Immature natural killer cell (primary cell): ENCODE measurements around the gene RABGAP1L. TPM values are rescaled to one million over a fixed set of nuclear protein-coding genes. Genes with fewer than 3 reads are reported as not detected.
"Not testable (repeated sequence)": the region's sequence is repeated elsewhere in the genome, so short reads cannot be mapped to it uniquely, and the experiment has no call there.

Experiments
- DNase-seq, 3 donors: peaks; one replicate each; pipeline ENCODE4 v3.0.0; 2022; ENCODE audit warnings: mixed read lengths in 1 of 3
- H3K27ac Mint-ChIP-seq, 6 donors: one replicate each; pipeline ENCODE4 v1.8.0; 2020; ENCODE audit warnings: mixed read lengths in 6 of 6, mild to moderate bottlenecking in 5 of 6, inconsistent platforms in 4 of 6, moderate library complexity in 3 of 6
- H3K27me3 Mint-ChIP-seq, 3 donors: one replicate each; pipeline ENCODE4 v1.8.0; 2020 to 2021; ENCODE audit warnings: low read depth in 3 of 3, mild to moderate bottlenecking in 3 of 3, mixed read lengths in 3 of 3, moderate library complexity in 3 of 3, inconsistent platforms in 1 of 3
- H3K36me3 Mint-ChIP-seq, 3 donors: one replicate each; pipeline ENCODE4 v1.8.0; 2020; ENCODE audit warnings: mixed read lengths in 3 of 3, inconsistent platforms in 2 of 3, mild to moderate bottlenecking in 2 of 3
- H3K4me1 Mint-ChIP-seq, 2 donors: one replicate each; pipeline ENCODE4 v1.8.0; 2020; ENCODE audit warnings: inconsistent platforms in 2 of 2, mild to moderate bottlenecking in 2 of 2, mixed read lengths in 2 of 2, moderate library complexity in 1 of 2
- H3K4me3 Mint-ChIP-seq, 5 donors: one replicate each; pipeline ENCODE4 v1.8.0; 2020; ENCODE audit warnings: mild to moderate bottlenecking in 5 of 5, mixed read lengths in 5 of 5, inconsistent platforms in 3 of 5, moderate library complexity in 3 of 5
- H3K9me3 Mint-ChIP-seq, 6 donors: one replicate each; pipeline ENCODE4 v1.8.0; 2020; ENCODE audit warnings: mild to moderate bottlenecking in 6 of 6, mixed read lengths in 6 of 6, inconsistent platforms in 4 of 6, moderate library complexity in 3 of 6
- polyA plus RNA-seq, 3 donors: library from polyadenylated mRNA; unstranded; fragments of 300-500 nt; fragmentation: Illumina TruSeq; gene quantifications; one replicate each; pipeline ENCODE4 v1.2.3, GENCODE V29; 2021

Gene RABGAP1L
- polyA plus RNA-seq, 3 donors from 2014 or later, result 80.2 to 114 (median 86.8) TPM

- peaks cover 1 to 22% of the 10 kb centered on the region in 2 donors for H3K4me1 Mint-ChIP-seq
These were observed 650.5 kb downstream of the RABGAP1L start for GRCh38 chr1:174809755-174810280.

GRCh38 chr1:174812016-174812415 is 652.7 kb downstream of the RABGAP1L start:
- no peaks in the 10 kb centered on the region for H3K9me3 Mint-ChIP-seq

More at GRCh38 chr1:174809755-174810280, 650.5 kb downstream of the RABGAP1L start:
- Mint-ChIP-seq H3K4me3 (no peak overlapping the region), H3K27me3 (no peaks in the 10 kb centered on the region), H3K36me3 (peaks cover 5 to 20% (median 6%) of the 10 kb centered on the region in 3 donors), H3K27ac (peak overlapping the region in 2 of 6 donors; percentile 8 to 10), H3K9me3 (no peaks in the 10 kb centered on the region)
- no peak for DNase-seq

GRCh38 chr1:174812656-174813055 is 653.3 kb downstream of the RABGAP1L start:
- Mint-ChIP-seq H3K27me3 (no peaks in the 10 kb centered on the region), H3K4me1 (peaks cover 10 to 32% of the 10 kb centered on the region in 2 donors), H3K9me3 (no peaks in the 10 kb centered on the region), H3K27ac (peak overlapping the region in 3 of 6 donors; percentile 2 to 41 (median 18)), H3K4me3 (no peak overlapping the region), H3K36me3 (peaks cover 5 to 20% (median 11%) of the 10 kb centered on the region in 3 donors)
- no peak for DNase-seq

More at GRCh38 chr1:174812016-174812415, 652.7 kb downstream of the RABGAP1L start:
- no peak overlapping the region for H3K4me3 Mint-ChIP-seq
- H3K27ac Mint-ChIP-seq, result no peak overlapping the region
- no peaks in the 10 kb centered on the region for H3K27me3 Mint-ChIP-seq
- DNase-seq, result no peak
- H3K4me1 Mint-ChIP-seq, result peaks cover 10 to 32% of the 10 kb centered on the region in 2 donors
- H3K36me3 Mint-ChIP-seq, result peaks cover 5 to 20% (median 6%) of the 10 kb centered on the region in 3 donors

GRCh38 chr1:174815036-174815435 is 655.7 kb downstream of the RABGAP1L start:
- Mint-ChIP-seq H3K27me3 (no peaks in the 10 kb centered on the region), H3K9me3 (no peaks in the 10 kb centered on the region), H3K4me3 (no peak overlapping the region), H3K27ac (peak overlapping the region in 1 of 6 donors; percentile 68), H3K36me3 (peaks cover 9 to 16% (median 12%) of the 10 kb centered on the region in 3 donors), H3K4me1 (peaks cover 10 to 47% of the 10 kb centered on the region in 2 donors)
- no peak for DNase-seq

GRCh38 chr1:174815474-174815908 is 656.2 kb downstream of the RABGAP1L start:
- Mint-ChIP-seq H3K9me3 (no peaks in the 10 kb centered on the region), H3K4me3 (no peak overlapping the region), H3K4me1 (peaks cover 10 to 46% of the 10 kb centered on the region in 2 donors), H3K27ac (peak overlapping the region in 1 of 6 donors; percentile 37), H3K36me3 (peaks cover 9 to 16% (median 15%) of the 10 kb centered on the region in 3 donors), H3K27me3 (no peaks in the 10 kb centered on the region)
- DNase-seq, result no peak

- H3K27ac Mint-ChIP-seq, H3K9me3 Mint-ChIP-seq, H3K4me3 Mint-ChIP-seq, DNase-seq, H3K27me3 Mint-ChIP-seq: not testable (repeated sequence)
- Mint-ChIP-seq H3K36me3 (peaks cover 9 to 21% (median 19%) of the 10 kb centered on the region in 3 donors), H3K4me1 (peaks cover 10 to 54% of the 10 kb centered on the region in 2 donors)
These were observed 657.3 kb downstream of the RABGAP1L start for GRCh38 chr1:174816621-174817020.

- peaks cover 0 to 4% (median 1%) of the 10 kb centered on the region in 3 donors for H3K27me3 Mint-ChIP-seq
- peaks cover 10 to 51% of the 10 kb centered on the region in 2 donors for H3K4me1 Mint-ChIP-seq
- H3K36me3 Mint-ChIP-seq, result peaks cover 4 to 15% (median 7%) of the 10 kb centered on the region in 3 donors
- DNase-seq, result no peak
- H3K9me3 Mint-ChIP-seq, result no peaks in the 10 kb centered on the region
- no peak overlapping the region for H3K4me3 Mint-ChIP-seq
- no peak overlapping the region for H3K27ac Mint-ChIP-seq
These were observed 658.8 kb downstream of the RABGAP1L start for GRCh38 chr1:174818014-174818616.

- no peak overlapping the region for H3K4me3 Mint-ChIP-seq
- DNase-seq, result no peak
- peaks cover 10 to 48% of the 10 kb centered on the region in 2 donors for H3K4me1 Mint-ChIP-seq
- H3K9me3 Mint-ChIP-seq, result no peaks in the 10 kb centered on the region
- peaks cover 0 to 4% (median 1%) of the 10 kb centered on the region in 3 donors for H3K27me3 Mint-ChIP-seq
- H3K36me3 Mint-ChIP-seq, result peaks cover 4 to 15% (median 7%) of the 10 kb centered on the region in 3 donors
- H3K27ac Mint-ChIP-seq, result no peak overlapping the region
These were observed 659.6 kb downstream of the RABGAP1L start for GRCh38 chr1:174818951-174819350.

- Mint-ChIP-seq H3K9me3 (no peaks in the 10 kb centered on the region), H3K27ac (peak overlapping the region in 1 of 6 donors; percentile 5), H3K36me3 (peaks cover 4 to 15% (median 7%) of the 10 kb centered on the region in 3 donors), H3K4me1 (peaks cover 10 to 43% of the 10 kb centered on the region in 2 donors), H3K4me3 (no peak overlapping the region), H3K27me3 (peaks cover 0 to 4% (median 1%) of the 10 kb centered on the region in 3 donors)
- DNase-seq, result no peak
These were observed 660.3 kb downstream of the RABGAP1L start for GRCh38 chr1:174819596-174819995.

- H3K27ac Mint-ChIP-seq, result peak overlapping the region in 3 of 6 donors; percentile 10 to 65 (median 21)
- no peak for DNase-seq
- H3K4me3 Mint-ChIP-seq, result no peak overlapping the region
- H3K27me3 Mint-ChIP-seq, result peaks cover 0 to 7% (median 1%) of the 10 kb centered on the region in 3 donors
- H3K4me1 Mint-ChIP-seq, result peaks cover 7 to 21% of the 10 kb centered on the region in 2 donors
- H3K36me3 Mint-ChIP-seq, result peaks cover 0 to 9% (median 5%) of the 10 kb centered on the region in 3 donors
- no peaks in the 10 kb centered on the region for H3K9me3 Mint-ChIP-seq
These were observed 665.8 kb downstream of the RABGAP1L start for GRCh38 chr1:174825127-174825526.

GRCh38 chr1:174825806-174826205 is 666.5 kb downstream of the RABGAP1L start:
- H3K4me1 Mint-ChIP-seq, result peaks cover 7 to 18% of the 10 kb centered on the region in 2 donors
- H3K4me3 Mint-ChIP-seq, result no peak overlapping the region
- H3K36me3 Mint-ChIP-seq, result peaks cover 0 to 5% (median 5%) of the 10 kb centered on the region in 3 donors
- no peaks in the 10 kb centered on the region for H3K9me3 Mint-ChIP-seq
- H3K27ac Mint-ChIP-seq, result no peak overlapping the region
- peaks cover 0 to 7% (median 1%) of the 10 kb centered on the region in 3 donors for H3K27me3 Mint-ChIP-seq
- DNase-seq, result no peak

GRCh38 chr1:174828264-174828663 is 668.9 kb downstream of the RABGAP1L start:
- peaks cover 15% of the 10 kb centered on the region in 2 donors for H3K4me1 Mint-ChIP-seq
- DNase-seq, result no peak
- peaks cover 0 to 3% (median 1%) of the 10 kb centered on the region in 3 donors for H3K27me3 Mint-ChIP-seq
- no peaks in the 10 kb centered on the region for H3K9me3 Mint-ChIP-seq
- H3K27ac Mint-ChIP-seq, result peak overlapping the region in 1 of 6 donors; percentile 3
- no peaks in the 10 kb centered on the region for H3K36me3 Mint-ChIP-seq
- H3K4me3 Mint-ChIP-seq, result no peak overlapping the region

- no peak for DNase-seq
- Mint-ChIP-seq H3K4me1 (peaks cover 11 to 15% of the 10 kb centered on the region in 2 donors), H3K9me3 (no peaks in the 10 kb centered on the region), H3K4me3 (no peak overlapping the region), H3K36me3 (no peaks in the 10 kb centered on the region), H3K27ac (no peak overlapping the region), H3K27me3 (peaks cover 0 to 3% (median 1%) of the 10 kb centered on the region in 3 donors)
These were observed 670.7 kb downstream of the RABGAP1L start for GRCh38 chr1:174829990-174830389.

- no peaks in the 10 kb centered on the region for H3K36me3 Mint-ChIP-seq
- H3K27me3 Mint-ChIP-seq, result peaks cover 0 to 1% (median 0%) of the 10 kb centered on the region in 3 donors
- no peaks in the 10 kb centered on the region for H3K9me3 Mint-ChIP-seq
- peak overlapping the region in 2 of 6 donors; percentile 17 to 26 for H3K27ac Mint-ChIP-seq
- H3K4me1 Mint-ChIP-seq, result peaks cover 14 to 23% of the 10 kb centered on the region in 2 donors
- no peak overlapping the region for H3K4me3 Mint-ChIP-seq
- DNase-seq, result no peak
These were observed 677.2 kb downstream of the RABGAP1L start for GRCh38 chr1:174836543-174836942.
